Caco-2 (cell line): ENCODE results near the gene LCN1. TPM values are rescaled to one million over a fixed set of nuclear protein-coding genes. Genes with fewer than 3 reads are reported as not detected.

ENCODE experiments used
- BruUV-seq: library from RNA; stranded (reverse); fragments of 400-500 nt; replicated peaks from 2 replicates; lab custom pipeline; 2021; lab: Mats Ljungman, UMichigan
- CTCF ChIA-PET: fragments of 300-600 bp; sonication (Branson Sonifier 250); formaldehyde crosslinking; loops from one replicate; lab custom pipeline; 2022; ENCODE audit warnings: antibody characterized with exemption; lab: Charles Lee
- POLR2A ChIA-PET: fragments of 300-600 bp; sonication (Branson Sonifier 250); formaldehyde crosslinking; loops from one replicate; lab custom pipeline; 2022; ENCODE audit warnings: antibody characterized with exemption; lab: Charles Lee
- DNase-seq, 2 experiments: peaks; one replicate each; pipeline versions ENCODE4 v3.0.0 to v3.0.0-alpha.2; 2020 to 2022
- H3K27me3 ChIP-seq: replicated peaks from 2 replicates; pipeline ENCODE4 v1.6.0; 2011; ENCODE audit warnings: low read length; ENCODE audit not compliant: control insufficient read depth, insufficient read depth
- H3K36me3 ChIP-seq: 2 replicates; pipeline ENCODE4 v1.5.1; 2011; ENCODE audit warnings: low read length; ENCODE audit not compliant: control insufficient read depth, insufficient read depth
- H3K4me1 ChIP-seq: fragments of 250-450 bp; sonication (Bioruptor Pico); 2 replicates; pipeline ENCODE4 v1.5.1; 2020; ENCODE audit warnings: mild to moderate bottlenecking
- H3K4me3 ChIP-seq: 2 replicates; pipeline ENCODE4 v1.5.1; 2011; ENCODE audit warnings: low read depth, mild to moderate bottlenecking, control low read depth, low read length
- H3K9me3 ChIP-seq: fragments of 250-450 bp; sonication (Bioruptor Pico); 2 replicates; pipeline ENCODE4 v1.5.1; 2020; ENCODE audit warnings: mild to moderate bottlenecking, moderate library complexity
- H3K27ac Mint-ChIP-seq: one replicate; pipeline ENCODE4 v1.8.0; 2022; ENCODE audit warnings: mixed read lengths; ENCODE audit not compliant: unreplicated experiment
- H3K27me3 Mint-ChIP-seq: one replicate; pipeline ENCODE4 v1.8.0; 2022; ENCODE audit warnings: mixed read lengths; ENCODE audit not compliant: insufficient read depth, unreplicated experiment
- H3K36me3 Mint-ChIP-seq: one replicate; pipeline ENCODE4 v1.8.0; 2022; ENCODE audit warnings: mild to moderate bottlenecking, mixed read lengths; ENCODE audit not compliant: insufficient read depth, unreplicated experiment
- H3K4me1 Mint-ChIP-seq: one replicate; pipeline ENCODE4 v1.8.0; 2022; ENCODE audit warnings: low read depth, mixed read lengths; ENCODE audit not compliant: unreplicated experiment
- H3K4me3 Mint-ChIP-seq: one replicate; pipeline ENCODE4 v1.8.0; 2022; ENCODE audit warnings: mild to moderate bottlenecking, moderate library complexity, mixed read lengths; ENCODE audit not compliant: unreplicated experiment
- H3K9me3 Mint-ChIP-seq: one replicate; pipeline ENCODE4 v1.8.0; 2022; ENCODE audit warnings: mixed read lengths; ENCODE audit not compliant: unreplicated experiment
- CTCF ChIP-seq, 2 experiments: fragments of 200-600 bp in 1 of 2; IDR thresholded peaks; 1 replicate in 1 of 2; 2 replicates in 1 of 2; pipeline versions ENCODE4 v1.5.1 to v1.8.0; 2011 to 2022; ENCODE audit warnings: antibody characterized with exemption in 1 of 2, control low read depth in 1 of 2, inconsistent platforms in 1 of 2, low read depth in 1 of 2, low read length in 1 of 2, mild to moderate bottlenecking in 1 of 2, moderate library complexity in 1 of 2; ENCODE audit not compliant: insufficient read depth in 1 of 2, severe bottlenecking in 1 of 2, unreplicated experiment in 1 of 2
- intact Hi-C: fragments of 100-400 bp; cut with micrococcal nuclease; formaldehyde crosslinking; loops from one replicate; pipeline ENCODE4 v1.10.0; 2022; ENCODE audit not compliant: unreplicated experiment
- total RNA-seq: library from RNA; stranded (reverse); gene quantifications from 2 replicates; pipeline ENCODE4 v1.2.3, GENCODE V29; 2022

Gene LCN1
- total RNA-seq, 1 experiment from 2014 or later: not detected

GRCh38 chr9:135572233-135572632, 51.0 kb downstream of the LCN1 start:
- H3K36me3 Mint-ChIP-seq: no peaks in the 10 kb centered on the region
- Histone ChIP-seq H3K9me3 (no peaks in the 10 kb centered on the region), H3K4me1 (no peaks in the 10 kb centered on the region), H3K27me3 (no peaks in the 10 kb centered on the region), H3K4me3 (no peak overlapping the region), H3K36me3 (no peaks in the 10 kb centered on the region)
- H3K4me3 Mint-ChIP-seq: no peak overlapping the region
- intact Hi-C loops: no loop called here
- CTCF ChIA-PET: no interaction called here
- TF ChIP-seq CTCF (IDR thresholded peaks at IDR 0.05; ENCODE audit: insufficient read depth in 1 of 2, low read depth in 1 of 2, low read length in 1 of 2, severe bottlenecking in 1 of 2, unreplicated experiment in 1 of 2): no peak
- H3K27me3 Mint-ChIP-seq: peaks cover 3% of the 10 kb centered on the region
- no peak overlapping the region for H3K27ac Mint-ChIP-seq
- peaks cover 6% of the 10 kb centered on the region for H3K4me1 Mint-ChIP-seq
- no peaks in the 10 kb centered on the region for H3K9me3 Mint-ChIP-seq
- DNase-seq: no peak
- BruUV-seq: no TSS peak
- POLR2A ChIA-PET: no interaction called here

GRCh38 chr9:135573124-135573523, 51.9 kb downstream of the LCN1 start:
- intact Hi-C loops: no loop called here
- Mint-ChIP-seq H3K36me3 (no peaks in the 10 kb centered on the region), H3K27ac (no peak overlapping the region), H3K4me1 (peaks cover 6% of the 10 kb centered on the region), H3K27me3 (peaks cover 3% of the 10 kb centered on the region), H3K4me3 (no peak overlapping the region), H3K9me3 (no peaks in the 10 kb centered on the region)
- no peak for DNase-seq
- Histone ChIP-seq H3K4me1 (no peaks in the 10 kb centered on the region), H3K27me3 (no peaks in the 10 kb centered on the region), H3K9me3 (no peaks in the 10 kb centered on the region), H3K36me3 (no peaks in the 10 kb centered on the region), H3K4me3 (no peak overlapping the region)
- POLR2A ChIA-PET: no interaction called here
- TF ChIP-seq CTCF (IDR thresholded peaks at IDR 0.05; ENCODE audit: insufficient read depth in 1 of 2, low read depth in 1 of 2, low read length in 1 of 2, severe bottlenecking in 1 of 2, unreplicated experiment in 1 of 2): no peak
- CTCF ChIA-PET: no interaction called here
- BruUV-seq: no TSS peak

GRCh38 chr9:135574331-135574730, 53.1 kb downstream of the LCN1 start:
- Mint-ChIP-seq H3K9me3 (no peaks in the 10 kb centered on the region), H3K27ac (no peak overlapping the region), H3K4me3 (no peak overlapping the region), H3K36me3 (no peaks in the 10 kb centered on the region), H3K4me1 (peaks cover 6% of the 10 kb centered on the region), H3K27me3 (peaks cover 3% of the 10 kb centered on the region)
- Histone ChIP-seq H3K27me3 (no peaks in the 10 kb centered on the region), H3K4me1 (no peaks in the 10 kb centered on the region), H3K36me3 (no peaks in the 10 kb centered on the region), H3K9me3 (no peaks in the 10 kb centered on the region), H3K4me3 (no peak overlapping the region)
- no peak for DNase-seq
- TF ChIP-seq CTCF (IDR thresholded peaks at IDR 0.05; ENCODE audit: insufficient read depth in 1 of 2, low read depth in 1 of 2, low read length in 1 of 2, severe bottlenecking in 1 of 2, unreplicated experiment in 1 of 2): no peak
- ChIA-PET POLR2A (no interaction called here), CTCF (no interaction called here)
- intact Hi-C loops: no loop called here
- BruUV-seq: no TSS peak
